Measurements from ENCODE around the gene CAMK2D.

CAMK2D gene

DNA sequence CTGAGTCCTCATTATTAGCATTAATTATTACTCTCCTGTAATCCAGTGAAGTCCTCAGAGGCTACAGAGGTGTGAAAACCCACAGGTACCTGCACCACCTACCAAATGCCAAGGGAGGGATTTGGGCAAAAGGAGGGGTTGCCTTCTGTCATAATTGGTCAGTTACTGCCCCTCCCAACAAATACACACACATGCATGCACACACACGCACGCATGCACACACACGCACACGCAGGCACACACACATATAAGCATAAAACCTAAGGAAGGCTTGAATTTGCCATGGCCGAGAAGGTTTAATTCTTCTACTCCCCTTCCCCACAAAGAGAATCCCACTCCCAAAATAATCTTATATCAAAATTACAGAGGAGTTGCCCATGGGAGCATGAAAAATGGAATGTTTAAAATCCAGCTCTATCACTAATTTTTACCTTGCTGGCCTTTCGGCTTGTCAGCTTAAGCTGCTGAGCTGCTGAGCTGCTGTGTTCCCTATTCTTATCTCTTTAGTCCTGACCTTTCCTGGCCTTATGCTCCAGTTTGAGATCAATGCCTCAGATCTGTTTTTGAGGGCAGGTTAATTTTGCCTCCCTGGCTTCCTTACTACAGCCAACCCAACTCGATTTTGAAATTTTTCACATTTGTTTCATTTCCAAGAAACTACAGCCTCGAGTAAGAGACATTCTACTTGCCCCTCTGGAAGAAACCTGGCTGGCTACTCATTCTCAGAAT is 95.0 kb downstream of the CAMK2D start:
- no peak for DNase-seq (ENCODE audit: extremely low read depth, low read depth)
- no peak for TF ChIP-seq CTCF (IDR thresholded peaks at IDR 0.05; ENCODE audit: low read depth, low read length, missing control alignments)
- H3K4me3 ChIP-seq (replicated peaks; ENCODE audit: low read depth, low read length), result no peak overlapping the region

GRCh38 chr4:113665036-113665435 is 96.5 kb downstream of the CAMK2D start:
- H3K4me3 ChIP-seq (replicated peaks; ENCODE audit: low read depth, low read length), result no peak overlapping the region
- DNase-seq (ENCODE audit: extremely low read depth, low read depth), result no peak
- no peak for TF ChIP-seq CTCF (IDR thresholded peaks at IDR 0.05; ENCODE audit: low read depth, low read length, missing control alignments)

- no peak overlapping the region for H3K4me3 ChIP-seq (replicated peaks; ENCODE audit: low read depth, low read length)
- DNase-seq (ENCODE audit: extremely low read depth, low read depth), result no peak
- no peak for TF ChIP-seq CTCF (IDR thresholded peaks at IDR 0.05; ENCODE audit: low read depth, low read length, missing control alignments)
Observed at GRCh38 chr4:113662581-113662980, 99.0 kb downstream of the CAMK2D start.

DNA sequence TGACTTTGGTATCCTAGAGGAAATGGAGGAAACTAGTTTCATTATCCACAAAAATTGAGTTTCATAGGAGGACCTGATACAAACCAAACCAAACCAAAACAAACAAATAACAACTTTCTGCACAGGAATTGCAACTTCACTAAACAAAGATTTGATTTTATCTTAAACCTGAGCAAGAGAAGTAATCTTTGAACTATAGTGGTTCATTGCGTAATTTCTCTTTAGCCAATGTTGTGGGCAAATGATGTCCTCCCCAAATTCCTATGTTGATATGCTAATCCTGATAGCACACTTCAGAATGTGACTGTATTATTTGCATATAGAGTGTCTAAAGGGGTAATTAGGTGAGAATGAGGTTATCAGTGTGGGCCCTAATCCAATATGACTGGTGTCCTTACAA is 102.4 kb downstream of the CAMK2D start:
- TF ChIP-seq CTCF (IDR thresholded peaks at IDR 0.05; ENCODE audit: low read depth, low read length, missing control alignments), result no peak
- DNase-seq (ENCODE audit: extremely low read depth, low read depth), result no peak
- no peak overlapping the region for H3K4me3 ChIP-seq (replicated peaks; ENCODE audit: low read depth, low read length)

DNA sequence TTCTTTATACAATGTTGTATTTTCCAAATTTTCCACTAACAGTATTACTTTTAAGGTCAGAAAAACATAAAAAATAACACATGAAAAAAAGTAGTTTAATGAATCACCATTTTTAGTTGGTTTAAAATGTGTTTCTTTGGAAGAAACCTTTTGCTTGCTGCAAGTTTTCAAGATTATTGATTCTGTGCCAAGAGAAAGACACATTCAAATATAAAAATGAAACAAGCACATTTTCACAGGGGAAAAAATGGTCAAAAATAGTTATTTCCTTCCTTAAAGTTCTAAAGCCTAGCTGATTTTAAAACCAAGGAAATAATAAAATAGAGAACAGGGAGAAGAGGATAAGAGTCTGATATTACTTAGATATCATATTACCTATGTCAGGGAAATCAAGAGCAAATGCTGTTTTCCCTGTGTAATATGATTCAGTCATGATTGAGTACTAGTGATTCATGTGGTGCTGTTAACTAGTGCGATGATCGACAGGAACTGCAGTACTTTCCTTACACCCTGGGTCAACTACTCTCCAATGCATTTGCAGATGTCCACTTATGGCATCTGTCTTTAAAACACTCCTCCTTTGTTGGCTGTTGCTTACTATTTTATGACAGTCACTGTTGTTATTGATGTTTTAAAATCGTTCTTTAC is 103.8 kb downstream of the CAMK2D start:
- no peak for TF ChIP-seq CTCF (IDR thresholded peaks at IDR 0.05; ENCODE audit: low read depth, low read length, missing control alignments)
- H3K4me3 ChIP-seq (replicated peaks; ENCODE audit: low read depth, low read length), result no peak overlapping the region
- no peak for DNase-seq (ENCODE audit: extremely low read depth, low read depth)

DNA sequence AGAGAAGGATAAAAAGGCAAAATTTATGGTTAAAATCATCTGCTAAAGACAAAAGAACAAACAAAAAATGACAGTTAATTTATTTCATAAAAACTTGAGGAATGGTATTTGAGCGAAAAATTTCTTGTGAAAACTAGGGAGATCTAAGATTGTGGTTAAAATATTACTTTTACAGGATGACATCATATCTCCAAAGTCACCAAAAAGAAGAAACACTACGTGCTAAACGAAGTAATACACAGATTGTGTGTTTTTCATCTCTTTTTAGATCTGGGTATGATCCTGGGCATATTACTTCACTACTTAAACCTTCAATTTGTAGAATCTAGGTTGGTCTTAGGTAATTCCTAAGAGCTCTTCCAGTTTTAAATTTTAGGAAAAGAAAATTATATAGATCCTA is 107.7 kb downstream of the CAMK2D start:
- TF ChIP-seq CTCF (IDR thresholded peaks at IDR 0.05; ENCODE audit: low read depth, low read length, missing control alignments), result no peak

More for the DNA sequence above, 107.7 kb downstream of the CAMK2D start:
- no peak for DNase-seq (ENCODE audit: extremely low read depth, low read depth)
- H3K4me3 ChIP-seq (replicated peaks; ENCODE audit: low read depth, low read length), result no peak overlapping the region
